Myometrial cell (primary cell): ENCODE results near the gene KCNC3. TPM values are rescaled to one million over a fixed set of nuclear protein-coding genes. Genes with fewer than 3 reads are reported as not detected.

ENCODE experiments used
- total RNA-seq: library from RNA; depleted of rRNA; stranded (reverse); fragments of >200 nt; gene quantifications from 2 replicates; pipeline ENCODE4 v1.2.3, GENCODE V29; 2015

The KCNC3 gene
- total RNA-seq: not detected in 2 replicates

GRCh38 chr19:50329146-50329925 is at the start of gene KCNC3:
KCNC3 (minus strand) TSS chr19:50329377; CDS start chr19:50329082, 295 bp downstream.

GRCh38 chr19:50376166-50377050 is 47.2 kb upstream of the KCNC3 start, which contains the start of gene NR1H2:
NR1H2 (plus strand) TSS chr19:50376457; CDS start chr19:50377606, 1,149 bp downstream.

GRCh38 chr19:50365434-50366306 is 36.5 kb upstream of the KCNC3 start, which contains the start of gene NAPSA:
NAPSA (minus strand) TSS chr19:50365639; CDS start chr19:50365621, 18 bp downstream.

Other genes with a start within 250 kb of the KCNC3 start
- not detected in 2 replicates for gene IZUMO2, start 166.1 kb downstream of the KCNC3 start, total RNA-seq
- not detected in 2 replicates for gene MYH14, start 125.8 kb downstream of the KCNC3 start, total RNA-seq
- 0.18 and 1.2 TPM in 2 replicates for gene NAPSA, start 36.3 kb upstream of the KCNC3 start, total RNA-seq
- 93.9 and 113 TPM in 2 replicates for gene NR1H2, start 47.1 kb upstream of the KCNC3 start, total RNA-seq
- gene POLD1, start 55.0 kb upstream of the KCNC3 start, total RNA-seq: 36.0 and 49.9 TPM in 2 replicates
- gene SPIB, start 89.6 kb upstream of the KCNC3 start, total RNA-seq: not detected in 2 replicates
- gene MYBPC2, start 103.5 kb upstream of the KCNC3 start, total RNA-seq: not detected in 2 replicates
- gene EMC10, start 147.1 kb upstream of the KCNC3 start, total RNA-seq: 98.9 and 101 TPM in 2 replicates
- gene GARIN5A, start 147.5 kb upstream of the KCNC3 start, total RNA-seq: not detected in 2 replicates
- gene JOSD2, start 181.8 kb upstream of the KCNC3 start, total RNA-seq: 56.0 and 64.0 TPM in 2 replicates
- not detected in 2 replicates for gene ASPDH, start 184.5 kb upstream of the KCNC3 start, total RNA-seq
- under 0.01 TPM in 1 of 2 replicates, not detected in the other for gene LRRC4B, start 239.1 kb upstream of the KCNC3 start, total RNA-seq